HCT116 (cell line): Measurements from ENCODE around the gene ADI1. TPM values are rescaled to one million over a fixed set of nuclear protein-coding genes. Genes with fewer than 3 reads are reported as not detected.

Source experiments
- ATAC-seq: fragments of 200-7000 bp; cut with Tn5 transposase; 2 replicates; pipeline ENCODE4 v1.9.1; 2020; ENCODE audit warnings: mild to moderate bottlenecking, moderate library complexity
- BruUV-seq: library from RNA; stranded (reverse); fragments of 400-500 nt; replicated peaks from 2 replicates; lab custom pipeline; 2021; lab: Mats Ljungman, UMichigan
- CTCF ChIA-PET: fragments of 300-600 bp; sonication (Branson Sonifier 250); formaldehyde crosslinking; loops from one replicate; lab custom pipeline; 2021; ENCODE audit warnings: antibody characterized with exemption; lab: Charles Lee
- POLR2A ChIA-PET: fragments of 300-600, 350-600 bp; sonication (Branson Sonifier 250); formaldehyde crosslinking; loops from one replicate; lab custom pipeline; 2021; ENCODE audit warnings: antibody characterized with exemption; lab: Charles Lee
- RAD21 ChIA-PET, 2 experiments: fragments of 300-600 bp; sonication (Branson Sonifier 250); formaldehyde crosslinking; loops; one replicate each; lab custom pipeline; 2023; ENCODE audit warnings: low total read pairs in 2 of 2; ENCODE audit not compliant: uncharacterized antibody in 2 of 2, unreplicated experiment in 2 of 2, low non-redundant PET in 1 of 2; lab: Charles Lee
- DNase-seq: peaks from one replicate; pipeline ENCODE4 v3.0.0-alpha.2; 2010; ENCODE audit warnings: low read depth, low spot score
- H2AFZ ChIP-seq: fragments of 200-600 bp; shearing (Covaris generic), sonication (generic); 2 replicates; pipeline ENCODE4 v1.6.1; 2017; ENCODE audit warnings: low read depth, mixed run types, mixed read lengths, antibody characterized with exemption, low read length; ENCODE audit not compliant: poor library complexity, severe bottlenecking
- H3K27ac ChIP-seq: 2 replicates; pipeline ENCODE4 v1.5.1; 2012; ENCODE audit warnings: low read depth, low read length
- H3K27me3 ChIP-seq: fragments of 200-600 bp; sonication (generic); 2 replicates; pipeline ENCODE4 v1.6.1; 2016; ENCODE audit warnings: mixed run types, low read length, mixed read lengths; ENCODE audit not compliant: insufficient read depth
- H3K36me3 ChIP-seq, 2 experiments: fragments of 200-500 bp in 1 of 2; fragments of 200-600 bp in 1 of 2; sonication (Bioruptor generic) in 1 of 2; sonication (generic) in 1 of 2; 2 replicates each; pipeline versions ENCODE4 v1.5.1 to v1.6.1; 2014 to 2016; ENCODE audit warnings: low read length in 2 of 2, inconsistent platforms in 1 of 2, mixed read lengths in 1 of 2, mixed run types in 1 of 2; ENCODE audit not compliant: insufficient read depth in 2 of 2, control insufficient read depth in 1 of 2
- H3K4me1 ChIP-seq, 2 experiments: fragments of 200-600 bp in 1 of 2; sonication (generic) in 1 of 2; 2 replicates each; pipeline versions ENCODE4 v1.5.1 to v1.6.1; 2012 to 2017; ENCODE audit warnings: low read length in 2 of 2, inconsistent platforms in 1 of 2, mild to moderate bottlenecking in 1 of 2, mixed read lengths in 1 of 2, mixed run types in 1 of 2, moderate library complexity in 1 of 2; ENCODE audit not compliant: insufficient read depth in 2 of 2, control insufficient read depth in 1 of 2
- H3K4me2 ChIP-seq: fragments of 200-600 bp; sonication (generic); 2 replicates; pipeline ENCODE4 v1.6.1; 2017; ENCODE audit warnings: mixed run types, low read length, mixed read lengths
- H3K4me3 ChIP-seq, 2 experiments: fragments of 200-600 bp in 1 of 2; sonication (generic) in 1 of 2; replicated peaks in 1 of 2; 2 replicates each; pipeline ENCODE4 v1.5.1; 2011 to 2016; ENCODE audit warnings: low read length in 2 of 2, control low read depth in 1 of 2, low read depth in 1 of 2, mild to moderate bottlenecking in 1 of 2, mixed read lengths in 1 of 2, mixed run types in 1 of 2
- H3K79me2 ChIP-seq: fragments of 200-600 bp; sonication (generic); 2 replicates; pipeline ENCODE4 v1.6.1; 2017; ENCODE audit warnings: mild to moderate bottlenecking, mixed run types, low read length, moderate library complexity, mixed read lengths; ENCODE audit not compliant: insufficient read depth
- H3K9ac ChIP-seq: fragments of 200-600 bp; sonication (generic); 2 replicates; pipeline ENCODE4 v1.6.1; 2016; ENCODE audit warnings: low read length, mixed read lengths
- H3K9me2 ChIP-seq: fragments of 200-600 bp; sonication (generic), shearing (Covaris generic); 2 replicates; pipeline ENCODE4 v1.6.1; 2017; ENCODE audit warnings: mixed run types, mild to moderate bottlenecking, moderate library complexity; ENCODE audit not compliant: insufficient read depth
- H3K9me3 ChIP-seq, 2 experiments: fragments of 200-500 bp in 1 of 2; fragments of 200-600 bp in 1 of 2; sonication (Bioruptor generic) in 1 of 2; sonication (generic) in 1 of 2; 2 replicates each; pipeline ENCODE4 v1.6.1; 2014 to 2017; ENCODE audit warnings: low read length in 2 of 2, mixed read lengths in 2 of 2, inconsistent platforms in 1 of 2, low read depth in 1 of 2, mild to moderate bottlenecking in 1 of 2, mixed run types in 1 of 2, moderate library complexity in 1 of 2; ENCODE audit not compliant: control insufficient read depth in 1 of 2, insufficient read depth in 1 of 2
- H4K20me1 ChIP-seq: fragments of 200-600 bp; sonication (generic), shearing (Covaris generic); 2 replicates; pipeline ENCODE4 v1.6.1; 2017; ENCODE audit warnings: mixed run types, mild to moderate bottlenecking, moderate library complexity; ENCODE audit not compliant: insufficient read depth
- CEBPB ChIP-seq: IDR thresholded peaks from 2 replicates; pipeline ENCODE4 v1.6.1; 2012; ENCODE audit warnings: low read depth
- EGR1 ChIP-seq: IDR thresholded peaks from 2 replicates; pipeline ENCODE4 v1.6.1; 2012; ENCODE audit warnings: low read depth
- ELF1 ChIP-seq: IDR thresholded peaks from 2 replicates; pipeline ENCODE4 v1.6.1; 2012; ENCODE audit warnings: low read depth, borderline replicate concordance
- JUND ChIP-seq: IDR thresholded peaks from 2 replicates; pipeline ENCODE4 v1.6.1; 2012
- MAX ChIP-seq: IDR thresholded peaks from 2 replicates; pipeline ENCODE4 v1.6.1; 2012
- SP1 ChIP-seq: IDR thresholded peaks from 2 replicates; pipeline ENCODE4 v1.6.1; 2012; ENCODE audit warnings: low read depth
- SRF ChIP-seq: IDR thresholded peaks from 2 replicates; pipeline ENCODE4 v1.6.1; 2012; ENCODE audit warnings: low read depth
- ZBTB33 ChIP-seq: IDR thresholded peaks from 2 replicates; pipeline ENCODE4 v1.6.1; 2011; ENCODE audit warnings: mild to moderate bottlenecking, low read length, moderate library complexity; ENCODE audit not compliant: insufficient replicate concordance; ENCODE audit errors: extremely low read depth
- ZFX ChIP-seq: fragments of 450-650 bp; IDR thresholded peaks from 2 replicates; pipeline ENCODE4 v1.6.1; 2017
- ZNF274 ChIP-seq: fragments of 200-500 bp; sonication (Bioruptor generic); IDR thresholded peaks from 2 replicates; pipeline ENCODE4 v1.6.1; 2014; ENCODE audit warnings: mild to moderate bottlenecking, low read depth, low read length, inconsistent platforms
- intact Hi-C: fragments of 100-400 bp; cut with micrococcal nuclease; formaldehyde crosslinking; loops from 2 replicates; pipeline ENCODE4 v1.10.0; 2022
- total RNA-seq: library from RNA; stranded (reverse); gene quantifications from one replicate; pipeline ENCODE4 v1.2.1, GENCODE V29; 2021; ENCODE audit not compliant: unreplicated experiment

Gene ADI1
- total RNA-seq, 1 experiment from 2014 or later: 27.0 TPM

- H3K36me3 ChIP-seq: 0 out of 4 replicates have a peak, but pooled peaks cover 0 to 3% of the 10 kb centered on the region in 2 experiments
- H3K79me2 ChIP-seq: no peaks in the 10 kb centered on the region
- BruUV-seq: no TSS peak
- no peak for ATAC-seq
- no peak overlapping the region for H3K4me2 ChIP-seq
- H4K20me1 ChIP-seq: no peaks in the 10 kb centered on the region
- H3K9me2 ChIP-seq: no peaks in the 10 kb centered on the region
- CTCF ChIA-PET: no interaction called here
- POLR2A ChIA-PET: no interaction called here
- H3K27me3 ChIP-seq: no peaks in the 10 kb centered on the region
- H3K9ac ChIP-seq: no peak overlapping the region
- H3K4me3 ChIP-seq: no peak overlapping the region
- no peaks in the 10 kb centered on the region for H3K9me3 ChIP-seq
- H3K27ac ChIP-seq: no peak overlapping the region
- TF ChIP-seq ZNF274 (no peak), JUND (no peak), ELF1 (no peak), SRF (no peak), ZBTB33 (no peak), EGR1 (no peak), MAX (no peak), SP1 (no peak), CEBPB (no peak), ZFX (no peak)
- TF ChIP-seq, all 23 proteins: peak for 0
- H2AFZ ChIP-seq: no peak overlapping the region
- intact Hi-C loops: no loop called here
- H3K4me1 ChIP-seq: no peaks in the 10 kb centered on the region
- no peak for DNase-seq
- RAD21 ChIA-PET: no interaction called here
Observed at GRCh38 chr2:3494984-3495666, 24.2 kb downstream of the ADI1 start.
